ENCODE measurements around the gene LRRC72. TPM values are rescaled to one million over a fixed set of nuclear protein-coding genes. Genes with fewer than 3 reads are reported as not detected.

LRRC72 gene
- total RNA-seq, 1 experiment from 2014 or later: not detected

DNA sequence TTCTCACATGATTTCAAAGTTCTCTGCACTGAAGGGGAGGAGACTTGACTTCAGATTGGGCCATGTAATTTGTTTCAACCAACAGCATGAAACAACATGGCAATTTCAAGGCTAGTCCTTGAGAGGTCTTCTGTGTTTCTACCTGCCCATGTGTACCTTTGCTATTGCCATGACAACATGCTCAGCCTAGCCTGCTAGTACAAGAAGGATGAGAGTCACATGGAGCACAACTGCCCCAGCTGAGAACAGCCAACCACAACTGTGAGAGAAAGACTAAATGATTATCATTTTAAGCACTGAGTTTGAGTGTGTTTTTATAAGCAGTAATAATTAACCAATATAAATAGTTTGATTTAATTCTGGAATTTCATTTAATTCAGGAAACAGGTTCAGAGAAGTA is 77.0 kb downstream of the LRRC72 start:
- Histone ChIP-seq H2BK15ac (ENCODE audit: low read depth, low read length) (no peak overlapping the region), H4K20me1 (ENCODE audit: control insufficient read depth, insufficient read depth, insufficient read length) (no peaks in the 10 kb centered on the region), H3T11ph (ENCODE audit: low read length) (no peak overlapping the region), H3K23ac (ENCODE audit: insufficient read length, low read depth, low read length) (no peak overlapping the region), H3K18ac (ENCODE audit: insufficient read length, low read depth, low read length) (no peak overlapping the region), H2AK5ac (ENCODE audit: insufficient read length, low read length) (no peak overlapping the region), H2BK5ac (ENCODE audit: insufficient read length, low read length) (no peak overlapping the region), H3K9me3 (ENCODE audit: control insufficient read depth, low read depth, low read length) (no peaks in the 10 kb centered on the region), H3K27me3 (ENCODE audit: insufficient read depth, low read length) (no peaks in the 10 kb centered on the region), H3K23me2 (ENCODE audit: insufficient read length, low read depth, low read length, poor library complexity, severe bottlenecking) (no peaks in the 10 kb centered on the region), H2BK20ac (ENCODE audit: low read depth, low read length, poor library complexity, severe bottlenecking) (no peak overlapping the region), H3K79me2 (ENCODE audit: insufficient read depth, low read length) (no peaks in the 10 kb centered on the region), H4K5ac (ENCODE audit: insufficient read length, low read depth, low read length) (no peak overlapping the region), H3K4me1 (ENCODE audit: insufficient read depth, low read length) (no peaks in the 10 kb centered on the region), H3K56ac (ENCODE audit: insufficient read length, low read depth, low read length) (no peak overlapping the region), H3K27ac (ENCODE audit: insufficient read length, low read depth, low read length) (no peak overlapping the region), H2BK120ac (ENCODE audit: low read depth, low read length, poor library complexity, severe bottlenecking) (no peak overlapping the region), H3K4me2 (ENCODE audit: insufficient read depth, insufficient read length, low read length) (no peak overlapping the region), H3K79me1 (ENCODE audit: insufficient read depth, low read depth, low read length, poor library complexity, severe bottlenecking) (no peaks in the 10 kb centered on the region), H4K91ac (ENCODE audit: insufficient read length, low read depth, low read length) (no peak overlapping the region), H3K14ac (ENCODE audit: insufficient read depth, low read length) (no peak overlapping the region), H4K8ac (replicated peaks; ENCODE audit: insufficient read length, low read depth, low read length) (no peak overlapping the region), H2BK12ac (ENCODE audit: insufficient read length, low read depth, low read length) (no peak overlapping the region), H2AFZ (ENCODE audit: low read length) (no peak overlapping the region), H3K4ac (ENCODE audit: low read depth, low read length) (no peak overlapping the region), H3K9ac (ENCODE audit: extremely low read depth, insufficient read length, low read length) (no peak overlapping the region)
- no peak for DNase-seq
- H3K27me3 Mint-ChIP-seq (ENCODE audit: low read depth): no peaks in the 10 kb centered on the region
- TF ChIP-seq, protein P1, sequence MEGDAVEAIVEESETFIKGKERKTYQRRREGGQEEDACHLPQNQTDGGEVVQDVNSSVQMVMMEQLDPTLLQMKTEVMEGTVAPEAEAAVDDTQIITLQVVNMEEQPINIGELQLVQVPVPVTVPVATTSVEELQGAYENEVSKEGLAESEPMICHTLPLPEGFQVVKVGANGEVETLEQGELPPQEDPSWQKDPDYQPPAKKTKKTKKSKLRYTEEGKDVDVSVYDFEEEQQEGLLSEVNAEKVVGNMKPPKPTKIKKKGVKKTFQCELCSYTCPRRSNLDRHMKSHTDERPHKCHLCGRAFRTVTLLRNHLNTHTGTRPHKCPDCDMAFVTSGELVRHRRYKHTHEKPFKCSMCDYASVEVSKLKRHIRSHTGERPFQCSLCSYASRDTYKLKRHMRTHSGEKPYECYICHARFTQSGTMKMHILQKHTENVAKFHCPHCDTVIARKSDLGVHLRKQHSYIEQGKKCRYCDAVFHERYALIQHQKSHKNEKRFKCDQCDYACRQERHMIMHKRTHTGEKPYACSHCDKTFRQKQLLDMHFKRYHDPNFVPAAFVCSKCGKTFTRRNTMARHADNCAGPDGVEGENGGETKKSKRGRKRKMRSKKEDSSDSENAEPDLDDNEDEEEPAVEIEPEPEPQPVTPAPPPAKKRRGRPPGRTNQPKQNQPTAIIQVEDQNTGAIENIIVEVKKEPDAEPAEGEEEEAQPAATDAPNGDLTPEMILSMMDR (conservative IDR thresholded peaks at IDR 0.05): no peak
- H3K4me3 Mint-ChIP-seq: no peak overlapping the region
- peaks cover 7 to 21% (median 7%) of the 10 kb centered on the region in 3 experiments; a peak in 4 of 7 replicates for H3K36me3 Mint-ChIP-seq (ENCODE audit: insufficient read depth in 1 of 3, low read depth in 3 of 3)
- no peak overlapping the region for H3K27ac Mint-ChIP-seq
- H3K9me3 Mint-ChIP-seq: no peaks in the 10 kb centered on the region
- H3K4me1 Mint-ChIP-seq: peaks cover 1 to 2% of the 10 kb centered on the region in 2 experiments; a peak in 3 of 4 replicates
